Hepatocyte (in vitro differentiated cells): ENCODE results near the gene HMGXB3. TPM values are rescaled to one million over a fixed set of nuclear protein-coding genes. Genes with fewer than 3 reads are reported as not detected.

Source experiments
- DNase-seq: peaks from one replicate; pipeline ENCODE4 v3.0.0-alpha.2; 2016; ENCODE audit warnings: low spot score
- H2AFZ ChIP-seq: fragments of 200-600 bp; sonication (generic); 2 replicates; pipeline ENCODE4 v1.6.0; 2016; ENCODE audit warnings: antibody characterized with exemption, mild to moderate bottlenecking
- H3K27ac ChIP-seq: fragments of 200-600 bp; sonication (generic); 2 replicates; pipeline ENCODE4 v1.5.1; 2016; ENCODE audit warnings: mild to moderate bottlenecking
- H3K27me3 ChIP-seq: fragments of 200-600 bp; sonication (generic); 2 replicates; pipeline ENCODE4 v1.6.1; 2016
- H3K36me3 ChIP-seq: fragments of 200-600 bp; sonication (generic); replicated peaks from 2 replicates; pipeline ENCODE4 v1.5.1; 2016; ENCODE audit warnings: low read depth; ENCODE audit not compliant: insufficient read depth
- H3K4me1 ChIP-seq: fragments of 200-600 bp; sonication (generic); 2 replicates; pipeline ENCODE4 v1.5.1; 2016; ENCODE audit warnings: mild to moderate bottlenecking, moderate library complexity; ENCODE audit not compliant: insufficient read depth
- H3K4me2 ChIP-seq: fragments of 200-600 bp; sonication (generic); 2 replicates; pipeline ENCODE4 v1.6.0; 2016
- H3K4me3 ChIP-seq: fragments of 200-600 bp; sonication (generic); 2 replicates; pipeline ENCODE4 v1.5.1; 2016; ENCODE audit warnings: mild to moderate bottlenecking
- H3K79me2 ChIP-seq: fragments of 200-600 bp; sonication (generic); 2 replicates; pipeline ENCODE4 v1.6.0; 2017; ENCODE audit warnings: mild to moderate bottlenecking
- H3K9me2 ChIP-seq: fragments of 200-600 bp; sonication (generic); replicated peaks from 2 replicates; pipeline ENCODE4 v1.6.0; 2017; ENCODE audit warnings: mild to moderate bottlenecking; ENCODE audit not compliant: insufficient read depth
- H3K9me3 ChIP-seq: fragments of 200-600 bp; sonication (generic); 2 replicates; pipeline ENCODE4 v1.5.1; 2016; ENCODE audit warnings: low read depth, mild to moderate bottlenecking
- H4K20me1 ChIP-seq: fragments of 200-600 bp; sonication (generic); 2 replicates; pipeline ENCODE4 v1.6.0; 2016; ENCODE audit warnings: mild to moderate bottlenecking; ENCODE audit not compliant: insufficient read depth, poor library complexity, severe bottlenecking
- CTCF ChIP-seq: fragments of 200-600 bp; sonication (generic); IDR thresholded peaks from 2 replicates; pipeline ENCODE4 v1.5.1; 2016; ENCODE audit warnings: antibody characterized with exemption, mild to moderate bottlenecking; ENCODE audit not compliant: poor library complexity
- EZH2 ChIP-seq: fragments of 200-600 bp; sonication (generic); IDR thresholded peaks from 2 replicates; pipeline ENCODE4 v1.6.1; 2016; ENCODE audit warnings: antibody characterized with exemption, mild to moderate bottlenecking, borderline replicate concordance
- EZH2phosphoT487 ChIP-seq: fragments of 200-600 bp; sonication (generic); IDR thresholded peaks from one replicate; pipeline ENCODE4 v1.6.1; 2018; ENCODE audit warnings: antibody characterized with exemption, mild to moderate bottlenecking, low read depth, moderate library complexity; ENCODE audit not compliant: unreplicated experiment, severe bottlenecking
- WGBS: methylation state at CpG from one replicate; pipeline ENCODE4 v1.1.6; 2016; ENCODE audit warnings: low lambda C conversion rate; ENCODE audit errors: missing lambda C conversion rate; 5-methylcytosine and 5-hydroxymethylcytosine counted together
- polyA plus RNA-seq: library from polyadenylated mRNA; unstranded; fragments of >200 nt; fragmentation: Nextera tagmentation; extraction: Ambion mirVana; gene quantifications from 2 replicates; pipeline ENCODE4 v1.2.1, GENCODE V29; 2016
- total RNA-seq: library from RNA; depleted of rRNA; stranded (reverse); fragments of >200 nt; gene quantifications from 2 replicates; pipeline ENCODE4 v1.2.3, GENCODE V29; 2014

The HMGXB3 gene
- total and polyA plus RNA-seq, 2 experiments from 2014 or later, result 24.6 to 47.5 TPM

- Histone ChIP-seq H3K36me3 (no peaks in the 10 kb centered on the region), H3K79me2 (no peaks in the 10 kb centered on the region), H3K9me2 (no peaks in the 10 kb centered on the region), H3K27me3 (no peaks in the 10 kb centered on the region), H3K4me1 (peaks cover 5% of the 10 kb centered on the region), H4K20me1 (no peaks in the 10 kb centered on the region), H3K4me2 (no peak overlapping the region), H2AFZ (no peak overlapping the region), H3K9me3 (no peaks in the 10 kb centered on the region), H3K27ac (no peak overlapping the region), H3K4me3 (no peak overlapping the region)
- DNase-seq, result no peak
- 100% methylated on average over 2 of the region's 2 CpGs for WGBS
- TF ChIP-seq EZH2 (no peak), EZH2phosphoT487 (no peak), CTCF (no peak)
These were observed 66.4 kb downstream of the HMGXB3 start for GRCh38 chr5:150066901-150067396.

GRCh38 chr5:150067405-150067960 lies 66.9 kb downstream of the HMGXB3 start:
- H3K4me3 ChIP-seq, result no peak overlapping the region
- no peak overlapping the region for H3K4me2 ChIP-seq
- no peaks in the 10 kb centered on the region for H3K79me2 ChIP-seq
- H3K4me1 ChIP-seq, result no peaks in the 10 kb centered on the region
- no peaks in the 10 kb centered on the region for H3K9me2 ChIP-seq
- no peak overlapping the region for H2AFZ ChIP-seq
- no peaks in the 10 kb centered on the region for H4K20me1 ChIP-seq
- H3K27me3 ChIP-seq, result no peaks in the 10 kb centered on the region
- H3K9me3 ChIP-seq, result no peaks in the 10 kb centered on the region
- WGBS, result 88% methylated on average over 6 of the region's 6 CpGs
- no peak for TF ChIP-seq CTCF
- TF ChIP-seq EZH2, result no peak
- TF ChIP-seq EZH2phosphoT487, result no peak
- H3K27ac ChIP-seq, result no peak overlapping the region
- no peak for DNase-seq
- H3K36me3 ChIP-seq, result no peaks in the 10 kb centered on the region

GRCh38 chr5:150068071-150068470 lies 67.5 kb downstream of the HMGXB3 start:
- Histone ChIP-seq H3K4me1 (no peaks in the 10 kb centered on the region), H3K79me2 (no peaks in the 10 kb centered on the region), H3K36me3 (no peaks in the 10 kb centered on the region), H3K9me2 (no peaks in the 10 kb centered on the region), H3K4me3 (no peak overlapping the region), H3K4me2 (no peak overlapping the region), H3K9me3 (no peaks in the 10 kb centered on the region), H4K20me1 (no peaks in the 10 kb centered on the region), H3K27ac (no peak overlapping the region), H2AFZ (no peak overlapping the region), H3K27me3 (no peaks in the 10 kb centered on the region)
- TF ChIP-seq EZH2, result no peak
- TF ChIP-seq CTCF, result no peak
- no peak for TF ChIP-seq EZH2phosphoT487
- WGBS, result 97% methylated on average over 6 of the region's 6 CpGs
- no peak for DNase-seq
